Gastrocnemius medialis (tissue), 4 donors: Measurements from ENCODE around the gene LPCAT3. TPM values are rescaled to one million over a fixed set of nuclear protein-coding genes. Genes with fewer than 3 reads are reported as not detected.

ENCODE experiments used
- ATAC-seq, 2 donors: fragments of 150-250 bp; one replicate each; pipeline ENCODE4 v1.9.1; 2016
- DNase-seq, 2 donors: peaks; one replicate each; pipeline ENCODE4 v3.0.0-alpha.2; 2019
- H3K27ac ChIP-seq, 4 donors: fragments of 200-600 bp; sonication (generic); 1 replicate in 1 of 4; 2 replicates in 3 of 4; pipeline ENCODE4 v1.5.1; 2016 to 2018; ENCODE audit warnings: mild to moderate bottlenecking in 2 of 4, moderate library complexity in 1 of 4
- H3K27me3 ChIP-seq, 3 donors: fragments of 200-600 bp; sonication (generic) in 2 of 3; 1 replicate in 1 of 3; 2 replicates in 2 of 3; pipeline versions ENCODE4 v1.5.1 to v1.6.0; 2016 to 2019; ENCODE audit warnings: mild to moderate bottlenecking in 1 of 3, moderate library complexity in 1 of 3
- H3K36me3 ChIP-seq, 2 donors: fragments of 200-600 bp; sonication (generic) in 1 of 2; one replicate each; pipeline ENCODE4 v1.5.1; 2017 to 2018
- H3K4me1 ChIP-seq, 2 donors: fragments of 200-600 bp; sonication (generic) in 1 of 2; one replicate each; pipeline ENCODE4 v1.5.1; 2016 to 2017; ENCODE audit warnings: mild to moderate bottlenecking in 2 of 2
- H3K4me3 ChIP-seq, 4 donors: fragments of 200-600 bp; sonication (generic) in 3 of 4; 1 replicate in 1 of 4; 2 replicates in 3 of 4; pipeline ENCODE4 v1.5.1; 2016 to 2019; ENCODE audit warnings: mild to moderate bottlenecking in 2 of 4
- H3K9me3 ChIP-seq, 3 donors: fragments of 200-600 bp; sonication (generic) in 2 of 3; 1 replicate in 1 of 3; 2 replicates in 2 of 3; pipeline ENCODE4 v1.5.1; 2016 to 2019
- POLR2A ChIP-seq, 2 donors: fragments of 450-650 bp; IDR thresholded peaks; one replicate each; pipeline ENCODE4 v1.6.1; 2017; ENCODE audit warnings: antibody characterized with exemption in 2 of 2, mild to moderate bottlenecking in 2 of 2, moderate library complexity in 2 of 2
- in situ Hi-C, 4 donors: fragments of 200-750 bp; cut with MboI; loops; one replicate each; pipeline versions ENCODE4 v1.15.0 to v1.8.0; 2017; ENCODE audit warnings: low sequenced_read_pairs in 4 of 4
- intact Hi-C: fragments of 100-400 bp; cut with DNase I; formaldehyde crosslinking; loops from one replicate; pipeline ENCODE4 v1.15.1; 2023; ENCODE audit warnings: low total_unique reads
- total RNA-seq, 4 donors: library from RNA; depleted of rRNA; stranded (reverse); fragments of >200 nt; gene quantifications; one replicate each; pipeline versions ENCODE4 v1.1.0 to v1.2.3, GENCODE V29; 2016
- TF ChIP-seq, protein P1 (sequence below), 5 experiments: fragments of 450-650 bp in 3 of 5; fragments of 200-600 bp in 2 of 5; sonication (generic) in 2 of 5; IDR thresholded peaks in 4 of 5; conservative IDR thresholded peaks in 1 of 5; 1 replicate in 4 of 5; 2 replicates in 1 of 5; pipeline ENCODE4 v1.5.1; 2016 to 2019; ENCODE audit warnings: antibody characterized with exemption in 5 of 5, mild to moderate bottlenecking in 3 of 5, moderate library complexity in 3 of 5

The LPCAT3 gene
- total RNA-seq, 4 donors from 2014 or later = 19.4 to 42.8 (median 36.7) TPM

DNA sequence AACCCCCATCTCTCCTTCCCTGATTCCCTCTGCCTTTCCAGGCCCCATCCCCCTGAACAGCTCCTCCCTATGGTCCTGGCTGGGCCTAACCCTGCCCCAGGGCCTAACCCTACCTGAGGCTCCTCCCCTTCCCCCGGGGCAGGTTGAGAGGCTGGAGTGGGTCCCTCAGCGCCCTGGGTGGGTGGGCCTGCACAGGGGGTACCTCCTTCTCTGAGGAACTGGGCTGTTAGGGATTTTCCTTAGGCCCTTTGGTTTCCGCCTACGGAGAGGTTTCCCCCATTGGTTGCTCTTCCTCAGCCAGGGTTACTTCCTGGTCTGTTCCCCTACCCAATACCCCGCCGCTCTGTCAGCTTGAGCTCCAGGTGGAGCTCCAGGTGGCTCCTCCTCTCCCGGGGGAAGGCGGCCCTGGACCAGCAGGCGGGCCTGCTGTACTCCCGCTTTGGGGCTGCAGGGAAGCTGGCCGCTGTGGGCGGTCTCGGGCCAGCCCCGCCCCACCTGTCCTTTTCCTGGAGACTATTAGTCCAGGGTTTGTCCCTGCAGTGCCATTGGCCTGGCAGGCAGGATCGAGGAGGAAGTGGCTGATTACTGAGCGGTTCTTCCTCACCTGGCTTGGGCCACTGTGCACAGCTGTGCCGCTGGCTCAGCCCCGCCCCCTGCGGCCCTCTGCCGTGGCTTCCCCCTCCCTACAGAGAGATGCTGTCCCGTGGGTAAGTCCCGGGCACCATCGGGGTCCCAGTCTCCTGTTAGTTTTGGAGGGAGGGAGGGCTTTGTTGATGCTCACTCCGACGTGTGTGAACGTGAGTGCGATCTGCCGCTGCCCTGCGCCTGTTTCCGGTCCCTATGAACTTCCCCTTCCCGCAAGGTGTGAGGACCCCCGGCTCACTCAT is 72.0 kb downstream of the LPCAT3 start:
- Histone ChIP-seq H3K36me3 (peaks cover 0 to 17% of the 10 kb centered on the region in 2 donors), H3K27ac (peak overlapping the region; percentile 20 to 93 (median 34)), H3K9me3 (no peaks in the 10 kb centered on the region), H3K4me3 (peak overlapping the region in 2 of 4 donors; percentile 11 to 12), H3K4me1 (peaks cover 13 to 30% of the 10 kb centered on the region in 2 donors), H3K27me3 (no peaks in the 10 kb centered on the region)
- TF ChIP-seq, protein P1, sequence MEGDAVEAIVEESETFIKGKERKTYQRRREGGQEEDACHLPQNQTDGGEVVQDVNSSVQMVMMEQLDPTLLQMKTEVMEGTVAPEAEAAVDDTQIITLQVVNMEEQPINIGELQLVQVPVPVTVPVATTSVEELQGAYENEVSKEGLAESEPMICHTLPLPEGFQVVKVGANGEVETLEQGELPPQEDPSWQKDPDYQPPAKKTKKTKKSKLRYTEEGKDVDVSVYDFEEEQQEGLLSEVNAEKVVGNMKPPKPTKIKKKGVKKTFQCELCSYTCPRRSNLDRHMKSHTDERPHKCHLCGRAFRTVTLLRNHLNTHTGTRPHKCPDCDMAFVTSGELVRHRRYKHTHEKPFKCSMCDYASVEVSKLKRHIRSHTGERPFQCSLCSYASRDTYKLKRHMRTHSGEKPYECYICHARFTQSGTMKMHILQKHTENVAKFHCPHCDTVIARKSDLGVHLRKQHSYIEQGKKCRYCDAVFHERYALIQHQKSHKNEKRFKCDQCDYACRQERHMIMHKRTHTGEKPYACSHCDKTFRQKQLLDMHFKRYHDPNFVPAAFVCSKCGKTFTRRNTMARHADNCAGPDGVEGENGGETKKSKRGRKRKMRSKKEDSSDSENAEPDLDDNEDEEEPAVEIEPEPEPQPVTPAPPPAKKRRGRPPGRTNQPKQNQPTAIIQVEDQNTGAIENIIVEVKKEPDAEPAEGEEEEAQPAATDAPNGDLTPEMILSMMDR (IDR thresholded peaks at IDR 0.05 in 4 of 5, conservative IDR thresholded peaks at IDR 0.05 in 1 of 5) = no peak
- TF ChIP-seq POLR2A (IDR thresholded peaks at IDR 0.05) = no peak
- in situ Hi-C loops (loop anchor here in 2 of 4 donors (10.0 to 25.0 kb wide), 2 partner anchors 166 to 169 kb away; partner anchors contain the start of gene C1RL (in 1 of the 2)), intact Hi-C loops (no loop called here)
- ATAC-seq (no peak), DNase-seq (no peak)

- no peak overlapping the region for H3K4me3 ChIP-seq
- no peaks in the 10 kb centered on the region for H3K9me3 ChIP-seq
- H3K27me3 ChIP-seq = no peaks in the 10 kb centered on the region
- peaks cover 13 to 30% of the 10 kb centered on the region in 2 donors for H3K4me1 ChIP-seq
- intact Hi-C loops = loop anchor here (2.0 kb wide), 1 partner anchor 163 kb away; the partner anchor contains the start of gene C1RL
- DNase-seq (no peak), ATAC-seq (no peak)
- no peak for TF ChIP-seq POLR2A (IDR thresholded peaks at IDR 0.05)
- TF ChIP-seq, protein P1 (IDR thresholded peaks at IDR 0.05 in 4 of 5, conservative IDR thresholded peaks at IDR 0.05 in 1 of 5) = no peak
- peaks cover 0 to 17% of the 10 kb centered on the region in 2 donors for H3K36me3 ChIP-seq
- H3K27ac ChIP-seq = peak overlapping the region in 2 of 4 donors; percentile 42 to 93
- in situ Hi-C loops = loop anchor here in 2 of 4 donors (10.0 to 25.0 kb wide), 2 partner anchors 167 to 169 kb away; partner anchors contain the start of gene C1RL (in 1 of the 2)
Measured at GRCh38 chr12:6945613-6946012, 72.7 kb downstream of the LPCAT3 start.

DNA sequence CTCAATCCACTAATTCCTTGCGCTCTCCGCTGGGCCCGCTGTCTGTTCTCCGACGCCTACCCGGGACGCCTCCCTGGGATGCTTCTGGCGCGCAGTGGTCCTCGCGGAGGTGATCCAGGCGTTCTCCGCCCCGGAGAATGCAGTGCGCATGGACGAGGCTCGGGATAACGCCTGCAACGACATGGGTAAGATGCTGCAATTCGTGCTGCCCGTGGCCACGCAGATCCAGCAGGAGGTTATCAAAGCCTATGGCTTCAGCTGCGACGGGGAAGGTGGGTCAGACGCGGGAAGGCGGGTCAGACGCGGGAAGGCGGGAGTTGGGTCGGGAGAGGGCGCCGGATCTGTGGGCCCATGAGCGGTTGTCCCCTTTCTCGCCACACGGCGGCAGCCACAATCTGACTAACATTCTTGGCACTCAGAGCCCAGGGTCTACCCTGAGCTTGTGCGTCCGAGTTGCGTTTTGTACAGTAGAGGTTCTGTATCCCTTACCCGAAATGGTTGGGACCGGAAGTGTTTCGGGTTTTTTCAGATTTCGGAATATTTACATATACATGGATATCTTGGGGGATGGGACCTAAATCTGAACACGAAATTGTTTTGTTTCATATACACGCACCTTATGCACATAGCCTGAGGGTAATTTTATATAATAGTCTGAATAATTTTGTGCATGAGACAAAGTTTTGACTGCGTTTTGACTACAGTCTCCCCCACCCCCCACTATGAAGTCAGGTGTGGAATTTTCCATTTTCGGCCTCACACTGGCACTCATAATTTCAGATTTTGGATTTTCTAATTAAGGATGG is 73.7 kb downstream of the LPCAT3 start:
- intact Hi-C loops = loop anchor here (1.0 to 5.0 kb wide), 6 partner anchors 17 to 164 kb away; partner anchors contain the start of genes C1R, C1RL, EMG1 and PHB2
- DNase-seq = peak; percentile 83 to 89
- Histone ChIP-seq H3K9me3 (no peaks in the 10 kb centered on the region), H3K27ac (peak overlapping the region; percentile 90 to 94 (median 93)), H3K4me3 (peak overlapping the region; percentile 67 to 82 (median 78)), H3K27me3 (no peaks in the 10 kb centered on the region), H3K36me3 (peaks cover 0 to 17% of the 10 kb centered on the region in 2 donors), H3K4me1 (peaks cover 13 to 30% of the 10 kb centered on the region in 2 donors)
- in situ Hi-C loops = loop anchor here in 2 of 4 donors (10.0 to 25.0 kb wide), 2 partner anchors 168 to 170 kb away; partner anchors contain the start of gene C1RL (in 1 of the 2)
- peak; percentile 62 to 66 for ATAC-seq
- TF ChIP-seq POLR2A (IDR thresholded peaks at IDR 0.05) = no peak
- TF ChIP-seq, protein P1 (IDR thresholded peaks at IDR 0.05 in 4 of 5, conservative IDR thresholded peaks at IDR 0.05 in 1 of 5) = peak; percentile 89 to 96 (median 92)

DNA sequence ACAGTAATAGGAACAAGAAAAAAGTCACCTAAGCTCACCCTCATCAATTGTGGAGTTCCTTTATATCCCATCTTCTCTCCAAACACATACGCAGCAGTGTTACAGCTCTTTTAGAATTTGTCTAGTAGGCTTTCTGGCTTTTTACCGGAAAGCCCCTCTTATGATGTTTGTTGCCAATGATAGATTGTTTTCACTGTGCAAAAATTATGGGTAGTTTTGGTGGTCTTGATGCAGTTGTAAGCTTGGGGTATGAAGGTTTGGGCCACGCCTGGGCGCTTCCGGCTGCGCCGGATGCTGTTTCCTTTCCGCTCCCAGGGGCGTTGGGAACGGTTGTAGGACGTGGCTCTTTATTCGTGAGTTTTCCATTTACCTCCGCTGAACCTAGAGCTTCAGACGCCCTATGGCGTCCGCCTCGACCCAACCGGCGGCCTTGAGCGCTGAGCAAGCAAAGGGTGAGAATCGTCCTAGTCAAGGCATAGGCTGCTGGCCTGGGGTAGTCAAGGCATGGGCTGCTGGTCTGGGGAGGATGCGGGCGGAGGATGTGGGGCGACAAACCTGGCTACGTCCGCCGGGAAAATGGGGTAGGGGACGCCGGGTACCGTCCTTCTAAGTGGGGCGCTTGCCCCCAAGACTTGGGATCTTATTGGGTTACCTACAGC is 74.4 kb downstream of the LPCAT3 start, which contains the start of the genes C12orf57 and RNU7-1:
C12orf57 (plus strand) TSS at position 301 of the 659 bp plus-strand sequence; CDS start at position 401, 100 bp downstream.
RNU7-1 (plus strand) TSS at position 95 of the 659 bp plus-strand sequence.
- DNase-seq = peak in 1 of 2 donors; percentile 79
- in situ Hi-C loops = loop anchor here in 2 of 4 donors (10.0 to 25.0 kb wide), 2 partner anchors 168 to 171 kb away; partner anchors contain the start of gene C1RL (in 1 of the 2)
- peak; percentile 72 to 74 for ATAC-seq

More for the DNA sequence above, 74.4 kb downstream of the LPCAT3 start, which contains the start of the genes C12orf57 and RNU7-1:
- H3K9me3 ChIP-seq = no peaks in the 10 kb centered on the region
- TF ChIP-seq POLR2A (IDR thresholded peaks at IDR 0.05) = peak; percentile 79 to 90
- TF ChIP-seq, protein P1 (IDR thresholded peaks at IDR 0.05 in 4 of 5, conservative IDR thresholded peaks at IDR 0.05 in 1 of 5) = no peak
- intact Hi-C loops = loop anchor here (1.0 to 5.0 kb wide), 7 partner anchors 17 to 165 kb away; partner anchors contain the start of genes C1R, C1RL, EMG1 and LPCAT3
- H3K27ac ChIP-seq = peak within 1 kb of the TSS; percentile 90 to 94 (median 93)
- H3K4me3 ChIP-seq = peak within 1 kb of the TSS; percentile 67 to 82 (median 78)
- peaks cover 14 to 35% of the 10 kb centered on the region in 2 donors for H3K4me1 ChIP-seq
- peaks cover 0 to 17% of the 10 kb centered on the region in 2 donors for H3K36me3 ChIP-seq
- no peaks in the 10 kb centered on the region for H3K27me3 ChIP-seq
